CD14-positive monocyte (primary cell): ENCODE results near the gene HEPACAM. TPM values are rescaled to one million over a fixed set of nuclear protein-coding genes. Genes with fewer than 3 reads are reported as not detected.

Source experiments
- DNase-seq, 3 donors: peaks; one replicate each; pipeline ENCODE4 v3.0.0-alpha.2; 2011 to 2022
- H2AFZ ChIP-seq: 2 replicates; pipeline ENCODE4 v1.6.0; 2012; ENCODE audit warnings: mild to moderate bottlenecking, low read depth, low read length, inconsistent platforms; ENCODE audit not compliant: insufficient read depth, poor library complexity, severe bottlenecking
- H3K27ac ChIP-seq, 2 donors: 1 replicate in 1 of 2; 2 replicates in 1 of 2; pipeline ENCODE4 v1.5.1; 2012 to 2013; ENCODE audit warnings: low read length in 2 of 2, control low read depth in 1 of 2, inconsistent platforms in 1 of 2, low read depth in 1 of 2, mild to moderate bottlenecking in 1 of 2
- H3K27me3 ChIP-seq, 2 donors: one replicate each; pipeline versions ENCODE4 v1.6.0 to v1.6.1; 2011 to 2013; ENCODE audit warnings: low read length in 2 of 2; ENCODE audit not compliant: control insufficient read depth in 2 of 2, insufficient read depth in 2 of 2
- H3K36me3 ChIP-seq, 2 donors: replicated peaks in 1 of 2; 1 replicate in 1 of 2; 2 replicates in 1 of 2; pipeline versions ENCODE4 v1.5.1 to v1.6.1; 2012 to 2013; ENCODE audit warnings: low read length in 2 of 2, control low read depth in 1 of 2, inconsistent platforms in 1 of 2, mild to moderate bottlenecking in 1 of 2; ENCODE audit not compliant: insufficient read depth in 2 of 2, control insufficient read depth in 1 of 2
- H3K4me1 ChIP-seq, 2 donors: 1 replicate in 1 of 2; 2 replicates in 1 of 2; pipeline versions ENCODE4 v1.5.1 to v1.6.1; 2012 to 2013; ENCODE audit warnings: low read length in 2 of 2, control low read depth in 1 of 2, inconsistent platforms in 1 of 2, mild to moderate bottlenecking in 1 of 2, moderate library complexity in 1 of 2; ENCODE audit not compliant: insufficient read depth in 2 of 2, control insufficient read depth in 1 of 2
- H3K4me2 ChIP-seq: replicated peaks from 2 replicates; pipeline ENCODE3; 2012; ENCODE audit warnings: low read length, moderate library complexity, mild to moderate bottlenecking; ENCODE audit not compliant: poor library complexity, severe bottlenecking; ENCODE audit errors: extremely low read depth
- H3K4me3 ChIP-seq, 3 experiments: fragments of 200-600 bp in 1 of 3; sonication (generic) in 1 of 3; replicated peaks in 1 of 3; 1 replicate in 2 of 3; 2 replicates in 1 of 3; pipeline ENCODE4 v1.5.1; 2011 to 2013; ENCODE audit warnings: low read length in 3 of 3, mild to moderate bottlenecking in 3 of 3, control low read depth in 2 of 3, low read depth in 2 of 3, inconsistent platforms in 1 of 3, moderate library complexity in 1 of 3
- H3K79me2 ChIP-seq: 2 replicates; pipeline ENCODE4 v1.6.0; 2012; ENCODE audit warnings: mild to moderate bottlenecking, control low read depth, inconsistent platforms, low read length, moderate library complexity; ENCODE audit not compliant: insufficient read depth
- H3K9ac ChIP-seq: 2 replicates; pipeline ENCODE4 v1.6.0; 2017; ENCODE audit warnings: low read length, mild to moderate bottlenecking; ENCODE audit not compliant: insufficient read depth, poor library complexity, severe bottlenecking
- H3K9me3 ChIP-seq, 2 donors: replicated peaks in 1 of 2; 1 replicate in 1 of 2; 2 replicates in 1 of 2; pipeline versions ENCODE4 v1.5.1 to v1.6.1; 2012 to 2013; ENCODE audit warnings: low read length in 2 of 2, control low read depth in 1 of 2; ENCODE audit not compliant: control insufficient read depth in 1 of 2, insufficient read depth in 1 of 2
- H4K20me1 ChIP-seq: 2 replicates; pipeline ENCODE4 v1.6.0; 2012; ENCODE audit warnings: mild to moderate bottlenecking, low read length, control low read depth, moderate library complexity; ENCODE audit not compliant: insufficient read depth
- H3K27ac Mint-ChIP-seq, 7 donors: one replicate each; pipeline ENCODE4 v1.8.0; 2020; ENCODE audit warnings: mild to moderate bottlenecking in 7 of 7, mixed read lengths in 7 of 7, moderate library complexity in 6 of 7, inconsistent platforms in 2 of 7
- H3K27me3 Mint-ChIP-seq, 3 donors: one replicate each; pipeline ENCODE4 v1.8.0; 2021 to 2022; ENCODE audit warnings: low read depth in 3 of 3, mild to moderate bottlenecking in 3 of 3, mixed read lengths in 3 of 3, moderate library complexity in 3 of 3, inconsistent platforms in 1 of 3
- H3K36me3 Mint-ChIP-seq, 2 donors: one replicate each; pipeline ENCODE4 v1.8.0; 2020; ENCODE audit warnings: mixed read lengths in 2 of 2, inconsistent platforms in 1 of 2, mild to moderate bottlenecking in 1 of 2
- H3K4me1 Mint-ChIP-seq: one replicate; pipeline ENCODE4 v1.8.0; 2020; ENCODE audit warnings: mild to moderate bottlenecking, mixed read lengths
- H3K4me3 Mint-ChIP-seq, 2 donors: one replicate each; pipeline ENCODE4 v1.8.0; 2020; ENCODE audit warnings: mild to moderate bottlenecking in 2 of 2, mixed read lengths in 2 of 2, moderate library complexity in 1 of 2
- H3K9me3 Mint-ChIP-seq, 7 donors: one replicate each; pipeline ENCODE4 v1.8.0; 2020 to 2022; ENCODE audit warnings: mixed read lengths in 7 of 7, mild to moderate bottlenecking in 6 of 7, moderate library complexity in 6 of 7, inconsistent platforms in 2 of 7
- CTCF ChIP-seq: fragments of 200-600 bp; IDR thresholded peaks from one replicate; pipeline ENCODE4 v1.8.0; 2022; ENCODE audit warnings: antibody characterized with exemption, mild to moderate bottlenecking
- WGBS: methylation state at CpG from one replicate; pipeline ENCODE4 v1.1.5; 2013; ENCODE audit warnings: missing lambda C conversion rate; ENCODE audit not compliant: insufficient coverage; 5-methylcytosine and 5-hydroxymethylcytosine counted together
- intact Hi-C, 2 donors: fragments of 100-400 bp; cut with micrococcal nuclease; formaldehyde crosslinking; loops; one replicate each; pipeline versions ENCODE4 v1.15.0 to v1.15.1; 2023
- polyA plus RNA-seq, 3 donors: library from polyadenylated mRNA; depleted of rRNA in 1 of 3; unstranded in 2 of 3; stranded (reverse) in 1 of 3; fragments of 300-500 nt in 2 of 3; fragments of >200 nt in 1 of 3; fragmentation: Illumina TruSeq in 2 of 3; gene quantifications; 1 replicate in 2 of 3; 2 replicates in 1 of 3; pipeline ENCODE4 v1.2.3, GENCODE V29; 2012 to 2021

HEPACAM gene
- polyA plus RNA-seq, 3 donors, result not detected

GRCh38 chr11:124874571-124875255 is 61.1 kb downstream of the HEPACAM start:
- WGBS, result 97% methylated on average over 6 of the region's 7 CpGs

GRCh38 chr11:124873951-124874350 is 61.9 kb downstream of the HEPACAM start:
- no peak overlapping the region for H2AFZ ChIP-seq
- no peaks in the 10 kb centered on the region for H3K79me2 ChIP-seq
- H3K9me3 ChIP-seq, result peaks cover 0 to under 1% of the 10 kb centered on the region in 2 donors
- DNase-seq, result no peak
- H3K4me2 ChIP-seq, result no peak overlapping the region
- H3K27me3 ChIP-seq, result peaks cover 30 to 82% of the 10 kb centered on the region in 2 donors
- H3K4me3 Mint-ChIP-seq, result no peak overlapping the region
- no peak overlapping the region for H3K9ac ChIP-seq
- H3K36me3 ChIP-seq, result no peaks in the 10 kb centered on the region
- no peak for TF ChIP-seq CTCF
- H3K27ac Mint-ChIP-seq, result no peak overlapping the region
- H3K9me3 Mint-ChIP-seq, result peaks cover 0 to 18% (median 3%) of the 10 kb centered on the region in 7 donors
- H3K4me1 ChIP-seq, result peaks cover 15 to 22% of the 10 kb centered on the region in 2 donors
- H3K4me3 ChIP-seq, result no peak overlapping the region
- no peaks in the 10 kb centered on the region for H3K36me3 Mint-ChIP-seq
- no peaks in the 10 kb centered on the region for H4K20me1 ChIP-seq
- intact Hi-C loops, result no loop called here
- H3K27me3 Mint-ChIP-seq, result peaks cover 72 to 80% (median 73%) of the 10 kb centered on the region in 3 donors
- H3K27ac ChIP-seq, result no peak overlapping the region
- H3K4me1 Mint-ChIP-seq, result peaks cover 28% of the 10 kb centered on the region
- 84% methylated on average over 5 of the region's 8 CpGs for WGBS

More at GRCh38 chr11:124874571-124875255, 61.1 kb downstream of the HEPACAM start:
- H3K36me3 Mint-ChIP-seq, result no peaks in the 10 kb centered on the region
- no peak for DNase-seq
- no peak overlapping the region for H2AFZ ChIP-seq
- H3K27ac Mint-ChIP-seq, result no peak overlapping the region
- H3K36me3 ChIP-seq, result no peaks in the 10 kb centered on the region
- peaks cover 15 to 20% of the 10 kb centered on the region in 2 donors for H3K4me1 ChIP-seq
- no peak overlapping the region for H3K4me3 ChIP-seq
- intact Hi-C loops, result no loop called here
- no peaks in the 10 kb centered on the region for H3K79me2 ChIP-seq
- H3K27me3 Mint-ChIP-seq, result peaks cover 65 to 78% (median 65%) of the 10 kb centered on the region in 3 donors
- no peaks in the 10 kb centered on the region for H3K9me3 ChIP-seq
- no peaks in the 10 kb centered on the region for H4K20me1 ChIP-seq
- H3K27ac ChIP-seq, result no peak overlapping the region
- peak overlapping the region in 1 of 2 donors; percentile 27 for H3K4me3 Mint-ChIP-seq
- no peak overlapping the region for H3K9ac ChIP-seq
- no peak for TF ChIP-seq CTCF
- H3K9me3 Mint-ChIP-seq, result peaks cover 0 to 18% (median 1%) of the 10 kb centered on the region in 7 donors
- no peak overlapping the region for H3K4me2 ChIP-seq
- peaks cover 25% of the 10 kb centered on the region for H3K4me1 Mint-ChIP-seq
- H3K27me3 ChIP-seq, result peaks cover 22 to 75% of the 10 kb centered on the region in 2 donors
